ENCODE results near the gene SIAH2.
A peak's percentile ranks its signal among the peaks of the same experiment; 100 is the strongest.

Gene SIAH2

DNA sequence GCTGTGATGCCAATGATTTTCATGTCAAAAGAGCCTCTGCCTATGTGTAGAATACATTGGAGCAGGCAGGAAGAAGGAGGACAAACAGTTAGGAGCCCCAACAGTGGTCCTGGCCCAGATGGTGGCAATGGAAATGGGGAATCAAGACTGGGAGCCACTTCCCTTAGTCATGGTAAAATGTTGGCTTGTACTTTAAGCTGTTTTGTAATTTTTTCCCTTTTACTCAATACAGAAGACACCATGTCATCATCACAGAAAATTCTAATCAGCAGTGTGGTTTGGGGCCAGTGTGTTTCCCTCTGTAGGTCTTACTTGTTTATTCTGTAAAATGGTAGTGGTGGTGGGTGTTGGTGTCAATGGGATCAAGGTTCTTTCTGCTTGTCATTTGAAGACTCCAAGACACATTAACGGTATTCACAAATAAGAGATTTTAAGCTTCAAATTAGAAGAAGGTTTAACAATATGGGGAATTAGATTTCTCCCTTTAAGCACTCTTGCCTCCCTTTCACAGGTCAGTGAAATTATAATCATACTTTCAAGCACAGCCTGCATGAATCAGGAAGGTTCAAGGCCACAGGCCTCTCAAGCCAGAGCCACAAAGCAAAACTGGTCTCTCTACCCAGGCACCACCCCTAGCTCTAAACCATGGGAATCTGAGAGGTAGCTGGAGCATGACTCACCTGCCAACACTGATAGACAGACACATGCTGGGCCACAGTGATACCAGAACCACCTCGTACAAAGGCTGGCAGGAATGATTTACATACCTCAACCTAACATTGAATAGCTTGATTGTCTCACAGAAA lies 24.9 kb downstream of the SIAH2 start:
- peaks cover 29% of the 10 kb centered on the region for H3K36me3 Mint-ChIP-seq (ENCODE audit: low read depth)
- H3K27ac Mint-ChIP-seq: peak overlapping the region; percentile 90
- peaks cover 70% of the 10 kb centered on the region for H3K4me1 Mint-ChIP-seq (ENCODE audit: low read depth)
- H3K27me3 Mint-ChIP-seq (ENCODE audit: low read depth): no peaks in the 10 kb centered on the region
- no peaks in the 10 kb centered on the region for H3K9me3 Mint-ChIP-seq
- H3K4me3 Mint-ChIP-seq: peak overlapping the region; percentile 6

DNA sequence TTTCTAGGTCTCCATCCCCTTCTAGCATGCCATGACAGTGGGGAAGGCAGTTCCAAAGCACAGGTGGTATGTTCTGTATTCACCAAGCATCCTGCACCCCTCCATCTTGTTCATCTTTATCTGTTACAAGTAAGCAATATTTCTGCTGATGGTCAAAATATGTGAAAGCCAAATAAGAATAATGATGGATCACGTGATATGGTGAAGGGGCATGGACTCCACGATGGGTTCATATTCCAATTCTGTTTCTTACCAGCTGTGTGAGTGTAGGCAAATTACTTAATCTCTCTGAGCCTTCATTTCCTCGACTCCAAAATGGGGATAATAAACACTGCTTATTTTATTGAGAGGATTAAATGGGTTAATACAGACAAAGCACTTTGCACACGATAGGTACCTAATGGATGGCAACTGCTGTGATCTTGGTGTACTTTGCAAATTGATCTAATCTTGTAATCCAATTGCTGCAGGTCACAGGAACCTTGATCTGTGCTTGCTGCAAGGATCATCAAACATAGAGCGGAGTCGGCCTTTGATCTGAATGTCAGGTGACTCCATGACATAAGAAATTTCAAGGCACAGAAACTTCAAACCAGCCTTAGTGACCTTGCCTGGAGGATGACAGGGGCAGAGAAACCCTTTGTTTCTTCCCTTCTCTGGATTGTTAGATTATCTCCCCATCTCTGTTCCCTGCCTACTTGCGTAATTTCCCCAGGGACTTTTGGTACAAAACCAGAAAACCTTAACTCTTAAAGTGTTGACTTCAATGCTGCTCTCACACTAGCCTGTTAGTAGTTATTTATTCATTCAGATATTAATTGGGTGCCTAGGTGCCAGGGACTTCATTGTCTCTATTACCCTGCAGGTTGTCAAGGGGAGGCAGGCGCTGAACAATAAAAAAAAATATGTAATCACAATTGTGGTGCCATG lies 25.8 kb downstream of the SIAH2 start:
- no peaks in the 10 kb centered on the region for H3K9me3 Mint-ChIP-seq
- peak overlapping the region; percentile 90 for H3K27ac Mint-ChIP-seq
- H3K4me1 Mint-ChIP-seq (ENCODE audit: low read depth): peaks cover 61% of the 10 kb centered on the region
- no peaks in the 10 kb centered on the region for H3K27me3 Mint-ChIP-seq (ENCODE audit: low read depth)
- peak overlapping the region; percentile 12 for H3K4me3 Mint-ChIP-seq
- peaks cover 23% of the 10 kb centered on the region for H3K36me3 Mint-ChIP-seq (ENCODE audit: low read depth)

DNA sequence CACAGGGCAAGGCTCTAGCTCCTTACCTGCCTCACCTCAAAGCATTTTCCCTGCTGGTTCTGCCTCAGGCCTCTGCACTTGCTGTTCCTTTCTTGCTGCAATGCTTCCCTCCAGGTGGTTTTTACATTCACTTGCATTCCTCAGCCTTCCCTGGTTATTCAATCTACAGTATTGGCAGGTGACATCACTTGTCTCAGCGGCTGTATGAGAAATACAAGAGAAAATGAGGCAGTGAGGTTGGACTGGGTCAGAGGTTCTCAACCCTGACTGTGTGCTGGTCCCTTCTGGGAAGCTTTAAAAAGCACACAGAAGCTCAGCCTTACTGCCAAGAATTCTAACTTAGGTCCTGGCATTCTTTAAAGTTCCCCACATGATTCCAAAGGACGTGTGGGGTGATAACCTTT lies 26.7 kb downstream of the SIAH2 start:
- Mint-ChIP-seq H3K27ac (peak overlapping the region; percentile 18), H3K27me3 (ENCODE audit: low read depth) (no peaks in the 10 kb centered on the region), H3K36me3 (ENCODE audit: low read depth) (peaks cover 18% of the 10 kb centered on the region), H3K4me3 (no peak overlapping the region), H3K4me1 (ENCODE audit: low read depth) (peaks cover 56% of the 10 kb centered on the region), H3K9me3 (no peaks in the 10 kb centered on the region)

DNA sequence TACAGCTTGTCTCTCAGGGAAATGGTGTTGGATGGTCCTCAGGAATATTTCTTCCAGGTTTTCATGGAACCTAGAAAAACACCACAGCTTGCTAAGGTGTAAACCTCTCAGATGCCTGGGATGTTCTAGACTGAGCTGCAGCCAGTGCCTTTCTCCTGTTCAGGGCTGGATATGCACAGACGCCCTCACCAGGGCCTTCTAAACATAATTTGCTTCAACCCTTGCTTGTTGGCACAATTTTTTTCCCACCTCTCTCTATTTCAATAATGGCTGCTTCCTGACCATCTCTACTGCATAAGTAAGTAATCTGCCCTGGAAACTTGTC lies 28.2 kb downstream of the SIAH2 start:
- no peak overlapping the region for H3K4me3 Mint-ChIP-seq
- no peaks in the 10 kb centered on the region for H3K27me3 Mint-ChIP-seq (ENCODE audit: low read depth)
- H3K27ac Mint-ChIP-seq: no peak overlapping the region
- peaks cover 40% of the 10 kb centered on the region for H3K4me1 Mint-ChIP-seq (ENCODE audit: low read depth)
- peaks cover 14% of the 10 kb centered on the region for H3K36me3 Mint-ChIP-seq (ENCODE audit: low read depth)
- no peaks in the 10 kb centered on the region for H3K9me3 Mint-ChIP-seq

DNA sequence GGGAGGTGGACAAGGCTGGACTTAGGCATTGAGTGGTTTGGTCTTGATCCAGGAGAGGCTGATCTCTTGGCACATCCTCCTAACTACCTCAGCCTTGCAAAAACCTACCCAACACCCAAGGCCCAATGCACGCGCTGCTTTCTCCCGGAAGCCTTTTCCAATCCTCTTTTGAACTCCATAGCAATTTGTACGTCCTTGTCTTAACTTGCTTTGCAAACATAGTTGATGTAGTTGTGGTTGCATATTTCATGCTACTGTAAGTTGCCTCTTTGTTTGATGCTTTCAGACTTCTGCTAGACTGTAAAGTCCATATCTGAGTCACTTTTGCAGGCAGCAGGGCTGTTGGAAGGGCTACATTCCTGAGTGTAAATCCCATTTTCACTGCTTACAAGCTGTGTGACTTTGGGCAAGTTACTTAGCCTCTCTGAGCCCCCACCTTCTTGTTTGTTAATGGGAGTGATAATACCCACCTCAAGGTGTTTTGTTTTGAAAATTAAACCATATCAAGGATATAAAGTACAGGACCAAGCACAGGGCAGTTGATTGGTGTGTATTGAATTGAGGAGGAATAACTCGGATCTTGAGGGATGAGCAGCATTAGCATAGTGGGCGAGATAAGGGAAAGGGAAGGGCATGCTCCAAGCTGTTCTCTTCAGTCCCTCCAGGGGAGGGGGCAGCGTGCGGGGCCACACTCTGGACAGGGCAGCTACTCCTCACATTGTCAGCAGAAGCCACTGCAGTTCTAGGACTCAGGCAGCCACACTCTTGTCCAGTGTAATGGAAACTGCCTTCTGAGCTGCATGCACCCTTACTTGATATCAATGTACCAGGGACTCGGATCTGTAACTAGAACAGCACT lies 28.8 kb downstream of the SIAH2 start:
- no peak overlapping the region for H3K27ac Mint-ChIP-seq
- no peak overlapping the region for H3K4me3 Mint-ChIP-seq
- peaks cover 14% of the 10 kb centered on the region for H3K36me3 Mint-ChIP-seq (ENCODE audit: low read depth)
- H3K9me3 Mint-ChIP-seq: no peaks in the 10 kb centered on the region
- H3K27me3 Mint-ChIP-seq (ENCODE audit: low read depth): no peaks in the 10 kb centered on the region
- H3K4me1 Mint-ChIP-seq (ENCODE audit: low read depth): peaks cover 36% of the 10 kb centered on the region

DNA sequence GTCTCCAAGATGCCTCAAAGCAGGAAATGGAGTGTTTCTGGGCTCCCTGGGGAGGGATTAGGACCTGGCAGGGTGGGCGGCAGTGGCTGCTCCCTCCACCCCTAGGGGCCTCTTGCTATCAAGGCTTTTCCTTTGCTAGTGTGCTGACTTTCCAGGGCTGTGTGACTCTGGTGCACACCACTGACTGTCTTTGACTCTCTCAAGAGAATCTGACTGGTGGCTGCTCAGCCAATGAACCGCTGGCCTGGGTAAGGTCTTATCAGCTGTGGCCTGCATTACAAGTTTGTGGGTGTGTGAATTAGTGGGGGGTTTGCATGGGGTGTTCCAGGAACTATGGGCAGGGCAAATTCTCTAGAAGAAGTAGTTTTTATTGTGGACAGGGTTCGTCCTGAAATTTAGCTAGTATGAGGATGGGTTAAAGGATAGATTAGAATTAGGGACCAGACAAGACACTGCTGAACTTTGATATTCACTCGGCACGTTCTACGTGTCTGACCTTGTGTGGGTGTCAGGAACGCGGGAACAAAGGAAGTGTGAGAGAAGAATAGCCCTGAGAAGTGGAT lies 29.5 kb downstream of the SIAH2 start:
- H3K27me3 Mint-ChIP-seq (ENCODE audit: low read depth): no peaks in the 10 kb centered on the region
- H3K9me3 Mint-ChIP-seq: no peaks in the 10 kb centered on the region
- H3K27ac Mint-ChIP-seq: no peak overlapping the region
- peaks cover 14% of the 10 kb centered on the region for H3K36me3 Mint-ChIP-seq (ENCODE audit: low read depth)
- H3K4me1 Mint-ChIP-seq (ENCODE audit: low read depth): peaks cover 35% of the 10 kb centered on the region
- no peak overlapping the region for H3K4me3 Mint-ChIP-seq

DNA sequence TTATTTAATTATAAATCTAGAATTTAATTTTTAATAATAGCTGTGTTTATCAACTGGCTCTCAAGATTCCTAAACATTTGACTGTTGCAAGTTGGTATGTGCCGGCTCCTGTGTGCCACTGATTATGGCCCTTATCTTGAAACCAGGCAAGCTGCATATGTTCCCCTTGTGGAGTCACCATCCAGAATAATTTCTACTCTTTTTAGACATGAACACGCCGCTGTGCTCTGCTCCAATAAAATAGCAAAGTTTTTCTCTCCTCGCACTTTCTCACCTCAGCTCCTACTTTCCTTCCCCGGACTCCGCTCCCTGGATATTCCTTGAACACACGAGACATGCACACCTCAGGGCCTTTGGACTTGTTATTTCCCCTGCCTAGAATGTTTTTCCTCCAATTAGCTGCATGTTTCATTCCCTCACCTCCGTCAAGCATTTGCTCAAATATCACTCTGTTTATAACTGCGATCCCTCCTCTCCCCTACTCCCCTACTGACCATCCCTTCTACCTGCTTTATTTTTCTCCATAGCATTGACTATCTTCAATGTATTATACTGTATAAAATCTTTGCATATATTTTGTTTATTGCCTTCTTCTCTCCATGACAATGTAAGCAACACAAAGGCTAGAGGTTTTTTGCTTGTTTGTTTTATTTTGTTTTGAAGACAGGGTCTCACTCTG lies 33.1 kb downstream of the SIAH2 start:
- no peaks in the 10 kb centered on the region for H3K27me3 Mint-ChIP-seq (ENCODE audit: low read depth)
- H3K36me3 Mint-ChIP-seq (ENCODE audit: low read depth): peaks cover 6% of the 10 kb centered on the region
- H3K9me3 Mint-ChIP-seq: no peaks in the 10 kb centered on the region
- H3K4me3 Mint-ChIP-seq: no peak overlapping the region
- H3K27ac Mint-ChIP-seq: no peak overlapping the region
- peaks cover 11% of the 10 kb centered on the region for H3K4me1 Mint-ChIP-seq (ENCODE audit: low read depth)

DNA sequence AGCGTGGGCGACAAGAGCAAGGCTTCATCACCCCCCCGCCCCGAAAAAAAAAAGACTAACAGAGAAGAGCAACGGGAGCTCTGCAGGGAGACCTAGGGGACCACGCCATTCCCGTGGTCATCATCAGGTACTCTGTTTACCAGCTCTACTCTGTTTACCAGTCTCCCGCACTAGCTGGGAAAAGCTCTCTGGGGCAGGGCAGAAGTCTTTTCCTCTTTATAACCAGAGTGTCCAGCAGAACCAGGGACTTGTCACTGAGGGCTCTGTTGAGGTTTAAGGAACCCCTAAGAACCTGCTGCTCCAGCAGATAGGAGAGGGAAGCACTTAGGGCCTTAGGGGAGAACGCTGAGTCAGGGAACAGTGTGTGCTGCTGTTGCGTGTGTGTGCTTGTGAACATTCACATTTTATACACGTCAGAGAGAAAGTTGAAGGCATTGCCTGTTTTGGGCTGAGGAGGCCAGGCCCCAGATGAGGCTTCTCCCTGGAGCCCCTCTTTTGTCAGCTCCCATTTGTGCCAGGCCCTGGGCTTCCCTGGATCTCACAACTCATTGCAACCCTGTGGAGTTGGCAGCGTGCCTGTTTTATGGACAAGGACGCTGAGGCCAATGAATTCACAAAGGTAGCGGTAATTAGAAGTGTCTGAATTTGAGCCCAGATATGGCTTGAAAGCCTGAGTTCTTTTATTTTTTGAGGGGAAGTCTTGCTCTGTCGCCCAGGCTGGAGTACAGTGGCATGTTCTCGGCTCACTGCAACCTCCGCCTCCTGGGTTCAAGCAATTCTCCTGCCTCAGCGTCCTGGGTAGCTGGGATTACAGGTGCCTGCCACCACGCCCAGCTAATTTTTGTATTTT lies 35.1 kb downstream of the SIAH2 start:
- no peaks in the 10 kb centered on the region for H3K27me3 Mint-ChIP-seq (ENCODE audit: low read depth)
- H3K4me3 Mint-ChIP-seq: no peak overlapping the region
- peaks cover 2% of the 10 kb centered on the region for H3K36me3 Mint-ChIP-seq (ENCODE audit: low read depth)
- no peak overlapping the region for H3K27ac Mint-ChIP-seq
- H3K9me3 Mint-ChIP-seq: no peaks in the 10 kb centered on the region
- H3K4me1 Mint-ChIP-seq (ENCODE audit: low read depth): peaks cover 14% of the 10 kb centered on the region

DNA sequence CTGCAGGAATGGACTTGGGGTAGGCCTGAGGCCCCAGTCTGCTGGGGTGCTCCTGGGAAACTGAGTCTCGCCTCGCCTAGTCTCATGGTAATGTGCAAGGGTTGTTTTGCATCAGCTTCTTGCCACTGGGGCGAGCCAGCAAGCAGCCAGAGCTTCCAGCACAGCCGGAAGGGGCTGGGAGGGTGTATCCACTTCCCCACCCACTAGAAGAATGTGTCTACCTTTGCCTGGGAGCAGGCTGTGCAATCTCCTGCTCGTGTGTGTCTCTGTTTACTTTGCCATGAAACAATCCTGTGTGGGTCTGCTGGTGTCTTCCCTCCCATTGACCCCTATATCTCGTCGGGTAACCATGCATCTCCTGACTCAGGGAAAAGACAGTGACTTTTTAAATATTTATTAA lies 37.4 kb downstream of the SIAH2 start:
- no peaks in the 10 kb centered on the region for H3K36me3 Mint-ChIP-seq (ENCODE audit: low read depth)
- H3K27me3 Mint-ChIP-seq (ENCODE audit: low read depth): no peaks in the 10 kb centered on the region
- no peak overlapping the region for H3K4me3 Mint-ChIP-seq
- no peaks in the 10 kb centered on the region for H3K9me3 Mint-ChIP-seq
- no peak overlapping the region for H3K27ac Mint-ChIP-seq
- H3K4me1 Mint-ChIP-seq (ENCODE audit: low read depth): peaks cover 22% of the 10 kb centered on the region

DNA sequence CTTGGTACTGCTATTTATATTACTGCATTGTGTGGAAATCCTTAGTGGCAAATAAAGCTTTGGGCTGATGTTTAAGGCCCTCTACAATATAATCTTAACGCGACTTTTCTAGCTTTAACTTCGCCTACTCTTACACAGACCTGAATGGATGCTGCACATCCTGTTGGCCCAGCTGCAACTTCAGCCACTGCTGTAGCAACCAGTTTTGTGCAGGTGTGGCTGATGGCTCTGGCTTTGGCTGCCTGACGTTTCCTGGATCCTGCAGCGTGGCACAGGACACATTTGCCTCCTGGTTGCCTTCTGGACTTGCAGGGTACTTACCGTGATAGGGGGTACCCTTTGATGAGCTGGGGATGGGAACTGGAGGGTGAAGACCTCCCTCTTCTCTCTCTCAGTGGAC lies 39.0 kb downstream of the SIAH2 start:
- Mint-ChIP-seq H3K27ac (no peak overlapping the region), H3K9me3 (no peaks in the 10 kb centered on the region), H3K27me3 (ENCODE audit: low read depth) (no peaks in the 10 kb centered on the region), H3K4me1 (ENCODE audit: low read depth) (peaks cover 22% of the 10 kb centered on the region), H3K36me3 (ENCODE audit: low read depth) (no peaks in the 10 kb centered on the region), H3K4me3 (no peak overlapping the region)

DNA sequence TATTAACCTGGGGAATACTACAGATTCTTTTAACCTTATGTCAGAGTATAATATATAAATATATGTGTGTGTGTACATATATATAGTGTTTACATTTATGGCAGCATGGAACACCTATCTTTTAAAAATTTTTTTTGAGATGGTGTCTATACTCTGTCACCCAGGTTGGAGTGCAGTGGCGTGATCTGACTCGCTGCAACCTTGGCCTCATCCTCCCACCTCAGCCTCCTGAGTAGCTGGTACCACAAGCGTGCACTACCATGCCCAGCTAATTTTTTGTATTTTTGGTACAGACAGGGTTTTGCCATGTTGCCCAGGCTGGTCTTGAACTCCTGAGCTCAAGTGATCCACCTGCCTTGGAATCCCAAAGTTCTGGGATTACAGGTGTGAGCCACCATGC lies 40.7 kb downstream of the SIAH2 start:
- Mint-ChIP-seq H3K36me3 (ENCODE audit: low read depth) (no peaks in the 10 kb centered on the region), H3K27me3 (ENCODE audit: low read depth) (no peaks in the 10 kb centered on the region), H3K27ac (no peak overlapping the region), H3K4me3 (no peak overlapping the region), H3K4me1 (ENCODE audit: low read depth) (peaks cover 18% of the 10 kb centered on the region), H3K9me3 (no peaks in the 10 kb centered on the region)

DNA sequence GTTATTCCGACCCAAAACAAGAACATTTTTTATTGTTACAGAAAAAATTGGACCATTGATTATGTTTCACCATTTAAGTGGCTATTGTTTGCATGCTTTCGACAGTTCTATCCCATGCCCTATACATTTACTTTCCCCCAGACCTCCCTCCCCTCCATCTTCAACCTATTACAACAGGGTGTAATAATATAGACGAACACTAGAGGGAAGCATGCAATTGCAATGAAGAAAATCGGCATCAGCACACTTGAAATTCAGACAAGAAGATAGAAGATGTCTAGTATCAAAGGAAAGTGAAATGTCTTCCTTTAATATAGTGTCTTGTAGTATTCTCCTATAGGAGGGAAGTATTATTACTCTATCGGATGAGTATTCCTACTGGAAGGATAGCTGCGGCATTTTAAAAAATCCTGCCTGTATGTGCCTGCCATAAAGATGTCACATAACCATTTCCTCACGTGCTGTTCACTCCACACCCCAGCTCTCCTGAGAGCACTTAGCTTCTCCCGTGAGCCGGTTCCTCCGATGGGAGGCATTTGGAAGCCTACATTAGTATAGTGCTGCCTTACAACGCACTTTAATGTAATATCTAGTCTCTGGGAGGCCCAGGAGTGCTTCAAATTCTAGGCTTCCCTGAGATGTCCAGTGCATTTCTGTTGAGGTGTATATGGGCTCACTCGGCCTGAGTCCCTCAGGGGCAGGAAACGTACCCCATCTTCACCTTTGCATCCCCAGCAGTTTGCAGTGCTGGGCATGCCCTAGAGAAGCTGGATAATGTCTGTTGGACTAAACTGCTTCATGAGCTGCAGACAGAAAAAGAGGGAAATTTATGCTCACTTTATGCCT lies 41.5 kb downstream of the SIAH2 start:
- H3K4me3 Mint-ChIP-seq: no peak overlapping the region
- H3K9me3 Mint-ChIP-seq: no peaks in the 10 kb centered on the region
- no peak overlapping the region for H3K27ac Mint-ChIP-seq
- no peaks in the 10 kb centered on the region for H3K36me3 Mint-ChIP-seq (ENCODE audit: low read depth)
- peaks cover 18% of the 10 kb centered on the region for H3K4me1 Mint-ChIP-seq (ENCODE audit: low read depth)
- no peaks in the 10 kb centered on the region for H3K27me3 Mint-ChIP-seq (ENCODE audit: low read depth)
